GM10248 (cell line): Measurements from ENCODE around the gene HLA-A.

Experiments used
- CTCF ChIA-PET: fragments of 300-600 bp; sonication (Branson Sonifier 250); formaldehyde crosslinking; extraction: SDS; loops from one replicate; lab custom pipeline; 2021; ENCODE audit warnings: antibody characterized with exemption; lab: Yijun Ruan, JAX
- POLR2A ChIA-PET: fragments of 350-650 bp; sonication (Branson Sonifier 250); formaldehyde crosslinking; extraction: SDS; loops from one replicate; lab custom pipeline; 2020; ENCODE audit warnings: antibody characterized with exemption; lab: Yijun Ruan, JAX
- DNase-seq: peaks from one replicate; pipeline ENCODE4 v3.0.0; 2012; ENCODE audit errors: extremely low spot score
- TF ChIP-seq, protein P1 (sequence below): IDR thresholded peaks from 2 replicates; pipeline ENCODE4 v1.5.1; 2012; ENCODE audit warnings: mild to moderate bottlenecking, low read depth; ENCODE audit errors: extremely low read depth, missing control alignments, control extremely low read depth

HLA-A gene

DNA sequence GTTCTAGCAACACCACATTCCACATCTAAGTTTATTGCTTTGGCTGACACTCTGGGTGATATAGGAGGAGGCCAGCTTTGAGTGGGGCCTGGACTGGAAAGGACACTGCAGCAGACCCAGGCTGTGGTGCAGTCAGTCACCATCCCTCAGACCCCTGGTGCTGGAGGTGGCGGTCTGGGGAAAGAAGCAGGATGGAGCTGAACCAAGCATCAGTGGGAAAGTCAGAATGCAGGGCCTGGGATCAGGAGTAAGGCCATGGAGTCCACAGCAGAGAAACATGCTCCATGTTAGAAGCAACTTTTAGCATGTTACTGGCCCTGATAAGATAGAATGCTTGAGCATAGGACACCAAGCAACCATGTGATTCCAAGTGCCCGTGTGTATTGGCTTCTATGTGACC, 5.9 kb downstream of the HLA-A start:
- ChIA-PET CTCF (interaction anchor here (1.7 kb wide), 1 partner anchor 17 kb away, joined by 5 read pairs; no protein-coding TSS in a partner anchor), POLR2A (interaction anchor here (0.7 to 1.8 kb wide), 3 partner anchors 17 to 19 kb away, joined by 3 to 7 read pairs (median 4); no protein-coding TSS in a partner anchor)
- DNase-seq: no peak
- TF ChIP-seq, protein P1, sequence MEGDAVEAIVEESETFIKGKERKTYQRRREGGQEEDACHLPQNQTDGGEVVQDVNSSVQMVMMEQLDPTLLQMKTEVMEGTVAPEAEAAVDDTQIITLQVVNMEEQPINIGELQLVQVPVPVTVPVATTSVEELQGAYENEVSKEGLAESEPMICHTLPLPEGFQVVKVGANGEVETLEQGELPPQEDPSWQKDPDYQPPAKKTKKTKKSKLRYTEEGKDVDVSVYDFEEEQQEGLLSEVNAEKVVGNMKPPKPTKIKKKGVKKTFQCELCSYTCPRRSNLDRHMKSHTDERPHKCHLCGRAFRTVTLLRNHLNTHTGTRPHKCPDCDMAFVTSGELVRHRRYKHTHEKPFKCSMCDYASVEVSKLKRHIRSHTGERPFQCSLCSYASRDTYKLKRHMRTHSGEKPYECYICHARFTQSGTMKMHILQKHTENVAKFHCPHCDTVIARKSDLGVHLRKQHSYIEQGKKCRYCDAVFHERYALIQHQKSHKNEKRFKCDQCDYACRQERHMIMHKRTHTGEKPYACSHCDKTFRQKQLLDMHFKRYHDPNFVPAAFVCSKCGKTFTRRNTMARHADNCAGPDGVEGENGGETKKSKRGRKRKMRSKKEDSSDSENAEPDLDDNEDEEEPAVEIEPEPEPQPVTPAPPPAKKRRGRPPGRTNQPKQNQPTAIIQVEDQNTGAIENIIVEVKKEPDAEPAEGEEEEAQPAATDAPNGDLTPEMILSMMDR: no peak

DNA sequence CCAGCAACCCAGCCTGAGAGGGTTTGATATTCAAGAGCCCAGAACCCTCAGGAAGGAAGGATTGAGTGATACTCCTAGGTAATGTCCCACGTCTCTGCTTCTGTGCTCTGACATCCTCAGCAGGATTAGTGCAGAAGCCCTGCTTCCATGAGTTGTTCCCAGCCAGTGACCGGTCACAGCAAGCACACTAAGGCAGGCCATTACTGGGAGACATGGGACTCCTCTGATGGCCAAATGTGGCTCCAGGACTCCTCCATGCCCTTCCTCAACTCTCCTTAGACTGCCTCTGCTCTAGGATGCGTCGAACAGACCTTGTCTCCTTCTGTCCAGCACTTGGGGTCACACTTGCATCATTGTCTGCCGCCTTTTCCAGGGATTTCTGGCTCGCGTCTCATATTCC, 7.6 kb downstream of the HLA-A start:
- POLR2A ChIA-PET: interaction anchor here (1.1 kb wide), 1 partner anchor 15 kb away, joined by 3 read pairs; no protein-coding TSS in a partner anchor
- no peak for DNase-seq
- CTCF ChIA-PET: no interaction called here
- TF ChIP-seq, protein P1: no peak

DNA sequence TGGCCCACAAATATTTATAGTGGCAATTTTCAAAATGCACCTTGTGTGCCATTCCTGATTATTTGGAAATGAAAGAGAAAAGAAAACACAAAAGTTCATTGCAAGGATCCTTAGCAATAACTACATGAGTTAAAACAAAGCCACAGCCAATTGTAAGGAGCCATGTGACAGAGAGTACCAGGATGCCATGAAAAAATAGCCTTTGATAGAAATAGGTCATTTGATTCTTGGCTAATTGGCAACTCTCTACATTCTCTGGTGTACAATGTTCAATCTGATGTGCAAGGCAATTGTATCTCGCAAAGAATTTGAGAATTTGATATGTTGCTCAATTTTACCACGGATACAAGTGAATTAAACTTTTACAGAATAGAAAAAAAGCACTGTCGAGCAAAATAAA, 9.6 kb downstream of the HLA-A start:
- ChIA-PET CTCF (no interaction called here), POLR2A (interaction anchor here (0.7 kb wide), 1 partner anchor 302 kb away, joined by 3 read pairs; no protein-coding TSS in a partner anchor)
- no peak for DNase-seq
- TF ChIP-seq, protein P1: no peak

DNA sequence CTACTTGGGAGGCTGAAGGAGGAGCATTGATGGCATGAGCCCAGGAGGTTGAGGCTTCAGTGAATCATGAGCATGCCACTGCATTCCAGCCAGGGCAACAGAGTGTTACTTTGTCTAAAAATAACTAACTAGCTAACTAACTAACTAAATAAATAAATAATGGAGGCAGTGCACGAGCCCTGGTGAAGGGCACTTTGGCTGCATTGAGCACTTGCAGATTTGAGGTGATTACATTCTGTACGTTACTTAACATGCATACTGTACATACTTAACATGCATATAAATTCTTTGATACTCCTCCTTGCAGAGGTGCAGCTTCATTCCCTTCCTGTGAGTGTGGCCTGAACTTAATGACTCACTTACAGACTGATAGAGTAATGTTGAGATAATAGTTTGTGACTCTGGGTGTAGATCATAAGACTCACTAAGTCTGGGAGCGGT, 10.7 kb downstream of the HLA-A start:
- ChIA-PET CTCF (interaction anchor here (0.8 kb wide), 1 partner anchor 22 kb away, joined by 3 read pairs; no protein-coding TSS in a partner anchor), POLR2A (interaction anchor here (0.8 to 1.1 kb wide), 2 partner anchors 12 to 227 kb away, joined by 3 read pairs; no protein-coding TSS in a partner anchor)

DNA sequence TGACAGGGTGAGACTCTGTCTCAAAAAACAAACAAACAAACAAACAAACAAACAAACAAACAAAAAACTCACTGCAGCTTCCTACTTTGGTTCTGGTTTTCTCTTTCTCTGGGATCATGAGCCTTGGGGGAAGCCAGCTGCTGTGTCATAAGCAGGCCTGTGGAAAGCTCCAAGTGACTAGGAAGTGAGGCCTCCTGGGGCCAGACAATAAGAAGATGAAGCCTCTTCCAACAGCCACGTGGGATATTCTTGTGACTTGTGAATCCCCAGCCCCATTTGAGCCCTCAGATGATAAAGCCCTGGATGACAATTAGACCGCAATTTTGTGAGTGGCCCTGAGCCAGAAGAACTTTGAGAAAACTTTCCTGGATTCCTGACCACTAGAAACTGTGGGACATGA, 11.4 kb downstream of the HLA-A start:
- ChIA-PET POLR2A (interaction anchor here (0.8 kb wide), 1 partner anchor 11 kb away, joined by 3 read pairs; no protein-coding TSS in a partner anchor), CTCF (no interaction called here)
- TF ChIP-seq, protein P1: no peak
- DNase-seq: no peak

More for the DNA sequence above, 10.7 kb downstream of the HLA-A start:
- DNase-seq: no peak
- TF ChIP-seq, protein P1: no peak

DNA sequence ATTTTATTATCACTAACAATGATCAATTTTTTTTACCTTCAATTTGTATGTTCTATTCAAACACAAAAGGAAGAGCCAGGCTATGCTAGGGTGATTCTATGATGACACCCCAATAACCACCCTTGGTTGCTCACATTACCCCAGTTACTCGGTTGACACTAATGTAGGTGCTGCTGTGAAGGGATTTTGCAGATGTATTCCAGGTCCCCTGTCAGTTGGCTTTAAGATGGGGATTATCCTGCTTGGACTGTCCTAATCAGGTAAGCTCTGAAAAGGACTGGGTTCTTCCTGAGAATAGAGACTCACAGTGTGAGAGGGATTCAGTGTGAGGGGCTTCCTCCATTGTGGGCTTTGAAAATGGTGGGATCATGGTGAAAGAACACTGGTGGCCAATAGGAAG, 11.9 kb downstream of the HLA-A start:
- ChIA-PET POLR2A (interaction anchor here (0.8 to 1.5 kb wide), 2 partner anchors 10 to 21 kb away, joined by 3 to 4 read pairs; no protein-coding TSS in a partner anchor), CTCF (interaction anchor here (1.3 kb wide), 1 partner anchor 31 kb away, joined by 4 read pairs; no protein-coding TSS in a partner anchor)
- DNase-seq: no peak
- TF ChIP-seq, protein P1: no peak
